ENCODE data around the gene FRMD6.
"Not testable (repeated sequence)": the region's sequence is repeated elsewhere in the genome, so short reads cannot be mapped to it uniquely, and the experiment has no call there.

DNA sequence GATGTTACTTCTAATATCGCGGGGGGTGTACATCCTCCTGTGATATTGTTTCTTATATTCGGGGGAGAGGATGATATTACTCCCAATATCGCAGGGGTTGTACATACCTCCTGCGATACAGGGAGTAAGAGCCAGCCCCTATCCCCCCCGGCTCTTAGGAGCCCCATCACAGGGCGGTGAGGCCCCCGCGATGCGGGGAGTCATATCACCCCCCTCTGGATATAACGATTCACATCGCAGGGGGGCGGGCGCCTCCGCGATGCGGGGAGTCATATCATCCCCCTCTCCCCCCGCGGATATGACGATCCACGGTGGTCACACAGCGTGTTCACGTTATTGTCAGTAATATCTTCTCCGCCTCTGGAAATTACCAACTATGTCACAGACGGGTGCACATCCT lies 95.1 kb downstream of the FRMD6 start:
- TF ChIP-seq, protein P1, sequence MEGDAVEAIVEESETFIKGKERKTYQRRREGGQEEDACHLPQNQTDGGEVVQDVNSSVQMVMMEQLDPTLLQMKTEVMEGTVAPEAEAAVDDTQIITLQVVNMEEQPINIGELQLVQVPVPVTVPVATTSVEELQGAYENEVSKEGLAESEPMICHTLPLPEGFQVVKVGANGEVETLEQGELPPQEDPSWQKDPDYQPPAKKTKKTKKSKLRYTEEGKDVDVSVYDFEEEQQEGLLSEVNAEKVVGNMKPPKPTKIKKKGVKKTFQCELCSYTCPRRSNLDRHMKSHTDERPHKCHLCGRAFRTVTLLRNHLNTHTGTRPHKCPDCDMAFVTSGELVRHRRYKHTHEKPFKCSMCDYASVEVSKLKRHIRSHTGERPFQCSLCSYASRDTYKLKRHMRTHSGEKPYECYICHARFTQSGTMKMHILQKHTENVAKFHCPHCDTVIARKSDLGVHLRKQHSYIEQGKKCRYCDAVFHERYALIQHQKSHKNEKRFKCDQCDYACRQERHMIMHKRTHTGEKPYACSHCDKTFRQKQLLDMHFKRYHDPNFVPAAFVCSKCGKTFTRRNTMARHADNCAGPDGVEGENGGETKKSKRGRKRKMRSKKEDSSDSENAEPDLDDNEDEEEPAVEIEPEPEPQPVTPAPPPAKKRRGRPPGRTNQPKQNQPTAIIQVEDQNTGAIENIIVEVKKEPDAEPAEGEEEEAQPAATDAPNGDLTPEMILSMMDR (IDR thresholded peaks at IDR 0.05): not testable (repeated sequence)
- TF ChIP-seq POLR2A (IDR thresholded peaks at IDR 0.05): not testable (repeated sequence)

Measured in uterus (tissue), 2 donors.